ENCODE results near the gene SLC2A6. TPM values are rescaled to one million over a fixed set of nuclear protein-coding genes. Genes with fewer than 3 reads are reported as not detected.

Gene SLC2A6
- total RNA-seq, 1 donor from 2014 or later: 0.52 TPM

DNA sequence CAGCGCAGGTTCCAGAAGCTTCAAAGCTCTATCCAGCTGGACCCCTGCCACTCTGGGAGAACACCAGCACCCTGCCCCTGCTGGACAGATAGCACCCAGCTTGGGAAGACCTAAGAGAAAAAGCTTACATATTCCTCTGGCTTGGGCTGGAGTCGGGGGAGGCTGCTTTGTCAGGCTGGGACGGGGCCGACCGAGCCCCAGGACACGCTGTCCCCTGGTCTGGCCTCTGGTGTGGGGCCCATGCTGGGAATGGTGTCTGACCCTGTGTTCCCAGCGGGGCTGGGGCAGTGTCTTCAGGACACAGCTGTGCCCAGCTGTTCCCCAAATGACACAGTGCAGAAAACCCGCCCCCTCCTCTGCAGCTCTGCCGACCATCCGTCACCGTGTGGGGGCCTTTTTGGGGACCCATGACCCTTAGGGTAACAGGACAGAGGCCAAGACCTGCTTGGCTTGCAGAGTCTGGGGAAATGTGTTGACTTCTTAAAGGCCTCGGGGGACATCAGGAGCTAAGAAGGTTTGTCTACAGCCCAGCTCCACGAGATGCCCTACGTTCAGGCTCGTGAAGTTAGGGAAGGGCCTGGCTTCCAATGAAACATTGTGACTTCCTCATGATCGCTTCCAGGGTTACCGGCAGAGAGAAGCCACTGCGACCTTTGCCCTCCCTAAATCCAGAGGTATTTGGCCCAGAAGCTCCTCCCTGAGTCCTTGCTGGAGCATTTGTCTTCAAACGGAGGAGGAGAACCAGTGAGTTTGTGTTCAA is 20.4 kb upstream of the SLC2A6 start:
- Histone ChIP-seq H3K36me3 (ENCODE audit: control insufficient read depth in 3 of 3, insufficient read depth in 3 of 3, low read length in 3 of 3) (no peaks in the 10 kb centered on the region), H3K27ac (ENCODE audit: low read depth, low read length) (no peak overlapping the region), H3K9me3 (ENCODE audit: control insufficient read depth in 3 of 3, low read length in 3 of 3) (peaks cover 5 to 10% (median 7%) of the 10 kb centered on the region in 3 donors), H3K9ac (ENCODE audit: low read depth in 1 of 3, low read length in 3 of 3) (no peak overlapping the region), H3K4me3 (ENCODE audit: low read length in 3 of 3) (no peak overlapping the region), H3K4me1 (ENCODE audit: control insufficient read depth in 3 of 3, insufficient read depth in 3 of 3, low read length in 3 of 3) (peaks cover 0 to 10% (median 8%) of the 10 kb centered on the region in 3 donors), H3K27me3 (ENCODE audit: control insufficient read depth in 3 of 3, insufficient read depth in 3 of 3, low read length in 3 of 3) (peaks cover 20 to 42% (median 24%) of the 10 kb centered on the region in 3 donors)

DNA sequence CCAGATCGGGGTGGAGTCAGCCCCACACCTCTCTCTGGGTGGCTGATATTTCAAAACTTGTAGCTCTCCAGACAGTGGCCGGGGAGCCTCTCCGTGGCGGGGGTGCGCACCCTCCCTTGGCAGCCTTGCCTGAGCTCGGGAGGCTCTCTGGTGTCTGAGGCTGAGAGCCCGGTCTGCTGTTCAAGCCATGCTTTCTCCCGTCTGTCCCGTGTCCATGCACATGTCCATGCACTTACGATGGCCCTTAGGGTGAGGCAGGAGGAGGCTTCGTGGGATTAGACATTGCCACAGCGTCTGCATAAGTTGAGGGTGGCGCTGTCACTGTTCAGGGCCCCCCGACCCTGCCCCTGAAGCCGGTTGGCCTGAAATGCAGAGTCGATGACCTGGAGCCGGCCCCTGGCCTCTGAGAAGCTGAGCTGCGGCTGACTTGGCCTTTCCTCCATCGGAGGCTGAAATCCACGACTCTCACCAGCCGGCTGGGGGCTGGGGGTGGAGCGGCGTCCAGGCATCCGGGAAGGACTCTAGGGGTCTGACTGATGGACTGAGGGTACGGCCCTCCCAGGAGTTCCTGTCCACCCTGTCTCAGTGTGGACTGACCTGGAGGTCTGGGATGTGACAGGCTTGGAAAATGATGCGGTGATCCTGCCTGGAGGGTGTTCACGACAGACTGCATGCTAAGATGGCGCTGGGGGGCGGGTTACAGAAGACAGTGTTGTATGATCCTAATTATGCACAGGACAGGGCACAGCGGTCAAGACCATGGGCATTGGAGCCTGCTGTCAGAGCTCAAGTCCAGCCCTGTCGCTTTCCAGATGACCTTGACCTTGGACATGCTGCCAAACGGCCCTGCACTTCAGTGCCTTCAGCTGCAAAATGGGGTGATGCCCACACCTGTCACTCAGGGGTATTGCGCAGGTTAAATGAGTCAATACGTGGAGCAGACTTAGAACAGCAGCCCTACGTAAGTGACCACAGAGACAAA is 18.3 kb upstream of the SLC2A6 start:
- no peaks in the 10 kb centered on the region for H3K36me3 ChIP-seq (ENCODE audit: control insufficient read depth in 3 of 3, insufficient read depth in 3 of 3, low read length in 3 of 3)
- peaks cover 8 to 27% (median 23%) of the 10 kb centered on the region in 3 donors for H3K4me1 ChIP-seq (ENCODE audit: control insufficient read depth in 3 of 3, insufficient read depth in 3 of 3, low read length in 3 of 3)
- H3K9ac ChIP-seq (ENCODE audit: low read depth in 1 of 3, low read length in 3 of 3): no peak overlapping the region
- H3K27ac ChIP-seq (ENCODE audit: low read depth, low read length): no peak overlapping the region
- no peak overlapping the region for H3K4me3 ChIP-seq (ENCODE audit: low read length in 3 of 3)
- H3K27me3 ChIP-seq (ENCODE audit: control insufficient read depth in 3 of 3, insufficient read depth in 3 of 3, low read length in 3 of 3): peaks cover 19 to 42% (median 24%) of the 10 kb centered on the region in 3 donors
- H3K9me3 ChIP-seq (ENCODE audit: control insufficient read depth in 3 of 3, low read length in 3 of 3): peaks cover 5 to 7% (median 6%) of the 10 kb centered on the region in 3 donors

DNA sequence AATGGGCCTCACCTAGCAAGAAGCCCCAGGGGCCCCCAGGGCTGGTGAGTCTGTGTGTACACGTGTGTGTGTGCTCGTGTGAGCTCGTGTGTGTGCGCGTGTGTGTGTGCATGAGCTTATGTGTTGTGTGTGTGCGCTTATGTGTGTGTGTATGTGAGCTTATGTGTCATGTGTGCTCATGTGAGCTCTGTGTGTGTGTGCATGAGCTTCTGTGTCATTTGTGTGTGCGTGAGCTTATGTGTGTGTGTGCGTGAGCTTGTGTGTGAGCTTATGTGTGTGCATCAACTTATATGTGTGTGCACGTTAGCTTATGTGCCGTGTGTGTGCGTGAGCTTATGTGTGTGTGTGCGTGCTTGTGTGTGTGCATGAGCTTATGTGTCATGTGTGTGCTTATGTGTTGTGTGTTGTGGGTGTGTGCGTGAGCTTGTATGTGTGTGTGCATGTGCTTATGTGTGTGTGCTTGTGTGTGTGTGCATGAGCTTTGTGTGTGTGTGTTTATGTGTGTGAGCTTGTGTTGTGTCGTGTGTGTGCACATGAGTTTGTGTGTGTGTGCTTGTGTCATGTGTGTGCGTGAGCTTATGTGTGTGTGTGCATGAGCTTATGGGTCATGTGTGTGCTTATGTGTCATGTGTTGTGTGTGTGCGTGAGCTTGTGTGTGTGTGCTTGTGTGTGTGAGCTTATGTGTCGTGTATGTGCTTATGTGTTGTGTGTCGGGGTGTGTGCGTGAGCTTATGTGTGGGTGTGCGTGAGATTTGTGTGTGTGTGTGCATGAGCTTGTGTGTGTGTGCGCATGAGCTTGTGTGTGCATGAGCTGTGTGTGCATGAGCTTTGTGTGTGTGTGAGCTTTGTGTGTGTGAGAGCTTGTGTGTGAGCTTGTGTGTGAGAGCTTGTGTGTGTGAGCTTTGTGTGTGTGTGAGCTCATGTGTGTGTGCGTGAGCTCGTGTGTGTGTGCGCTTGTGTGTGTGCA is 16.7 kb upstream of the SLC2A6 start:
- H3K9me3 ChIP-seq (ENCODE audit: control insufficient read depth in 3 of 3, low read length in 3 of 3): no peaks in the 10 kb centered on the region
- no peak overlapping the region for H3K4me3 ChIP-seq (ENCODE audit: low read length in 3 of 3)
- H3K36me3 ChIP-seq (ENCODE audit: control insufficient read depth in 3 of 3, insufficient read depth in 3 of 3, low read length in 3 of 3): no peaks in the 10 kb centered on the region
- peaks cover 17 to 39% (median 33%) of the 10 kb centered on the region in 3 donors for H3K4me1 ChIP-seq (ENCODE audit: control insufficient read depth in 3 of 3, insufficient read depth in 3 of 3, low read length in 3 of 3)
- H3K9ac ChIP-seq (ENCODE audit: low read depth in 1 of 3, low read length in 3 of 3): no peak overlapping the region
- H3K27ac ChIP-seq (ENCODE audit: low read depth, low read length): no peak overlapping the region
- H3K27me3 ChIP-seq (ENCODE audit: control insufficient read depth in 3 of 3, insufficient read depth in 3 of 3, low read length in 3 of 3): peaks cover 19 to 42% (median 24%) of the 10 kb centered on the region in 3 donors

DNA sequence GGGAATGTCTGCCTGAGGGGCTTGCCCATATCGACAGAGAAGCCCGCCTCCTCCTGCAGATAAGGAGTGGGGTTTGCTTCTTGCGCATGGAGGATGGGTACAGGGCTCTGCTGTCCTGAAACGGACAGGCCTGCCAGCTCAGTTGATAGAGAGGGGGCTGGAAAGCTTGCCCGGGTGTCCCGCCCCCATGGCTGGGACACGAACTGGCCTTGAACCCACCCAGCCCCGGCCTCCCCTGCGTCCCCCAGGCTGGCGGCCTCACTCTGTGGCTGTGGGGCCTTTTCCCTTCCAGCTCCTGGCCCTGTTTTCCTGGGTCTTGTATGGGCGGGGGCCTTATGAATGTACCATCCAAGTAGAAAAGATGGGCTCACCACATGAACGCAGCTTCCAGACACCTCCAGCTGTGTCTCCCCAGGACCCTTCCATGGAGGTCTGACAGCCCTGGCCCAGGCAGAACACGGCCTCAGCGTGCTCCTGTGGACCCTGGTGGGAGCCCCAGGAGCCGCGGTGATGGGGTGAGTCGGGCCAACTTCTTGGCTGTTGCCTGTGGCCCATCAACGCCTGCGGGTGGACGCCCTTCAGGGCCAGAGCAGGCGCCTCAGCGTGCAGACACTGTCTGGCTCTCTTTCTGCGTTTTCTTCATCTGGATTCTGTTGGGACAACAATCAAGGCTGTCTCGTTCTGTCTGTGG is 15.9 kb upstream of the SLC2A6 start:
- H3K36me3 ChIP-seq (ENCODE audit: control insufficient read depth in 3 of 3, insufficient read depth in 3 of 3, low read length in 3 of 3): no peaks in the 10 kb centered on the region
- H3K9me3 ChIP-seq (ENCODE audit: control insufficient read depth in 3 of 3, low read length in 3 of 3): no peaks in the 10 kb centered on the region
- peaks cover 16 to 44% (median 26%) of the 10 kb centered on the region in 3 donors for H3K27me3 ChIP-seq (ENCODE audit: control insufficient read depth in 3 of 3, insufficient read depth in 3 of 3, low read length in 3 of 3)
- H3K4me1 ChIP-seq (ENCODE audit: control insufficient read depth in 3 of 3, insufficient read depth in 3 of 3, low read length in 3 of 3): peaks cover 17 to 39% (median 33%) of the 10 kb centered on the region in 3 donors
- no peak overlapping the region for H3K4me3 ChIP-seq (ENCODE audit: low read length in 3 of 3)
- H3K27ac ChIP-seq (ENCODE audit: low read depth, low read length): no peak overlapping the region
- H3K9ac ChIP-seq (ENCODE audit: low read depth in 1 of 3, low read length in 3 of 3): no peak overlapping the region

DNA sequence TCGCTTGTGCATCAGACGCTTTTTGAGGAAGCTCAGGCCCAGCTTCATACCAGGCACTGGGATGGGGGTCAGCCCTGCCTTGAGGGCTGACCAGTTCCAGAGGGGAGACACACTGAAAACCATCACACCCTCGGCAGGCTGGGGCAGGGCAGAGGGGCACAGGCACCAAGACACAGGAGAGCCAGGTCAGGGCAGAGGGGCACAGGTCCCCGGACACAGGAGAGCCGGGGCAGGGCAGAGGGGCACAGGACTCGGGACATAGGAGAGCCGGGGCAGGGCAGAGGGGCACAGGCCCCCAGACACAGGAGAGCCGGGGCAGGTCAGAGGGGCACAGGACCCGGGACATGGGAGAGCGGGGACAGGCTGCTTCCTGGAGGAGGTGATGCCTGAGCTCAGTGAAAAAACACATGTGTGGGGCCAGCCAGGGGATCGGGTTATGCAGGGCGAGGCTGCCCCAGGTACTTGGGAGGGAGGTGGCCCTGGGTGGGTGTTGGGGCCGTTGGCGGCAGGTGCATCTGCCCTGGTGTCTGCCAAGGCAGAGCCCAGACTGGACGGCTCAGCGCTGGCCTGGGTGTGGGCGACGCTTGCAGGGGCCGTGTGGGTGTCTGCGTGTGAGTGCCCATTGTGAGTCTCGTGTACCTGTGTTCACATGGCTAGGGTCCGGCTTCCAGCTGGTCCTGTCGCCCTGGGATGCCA is 15.1 kb upstream of the SLC2A6 start:
- peaks cover 12 to 40% (median 22%) of the 10 kb centered on the region in 3 donors for H3K27me3 ChIP-seq (ENCODE audit: control insufficient read depth in 3 of 3, insufficient read depth in 3 of 3, low read length in 3 of 3)
- no peak overlapping the region for H3K4me3 ChIP-seq (ENCODE audit: low read length in 3 of 3)
- H3K36me3 ChIP-seq (ENCODE audit: control insufficient read depth in 3 of 3, insufficient read depth in 3 of 3, low read length in 3 of 3): no peaks in the 10 kb centered on the region
- no peak overlapping the region for H3K9ac ChIP-seq (ENCODE audit: low read depth in 1 of 3, low read length in 3 of 3)
- H3K27ac ChIP-seq (ENCODE audit: low read depth, low read length): no peak overlapping the region
- peaks cover 17 to 37% (median 33%) of the 10 kb centered on the region in 3 donors for H3K4me1 ChIP-seq (ENCODE audit: control insufficient read depth in 3 of 3, insufficient read depth in 3 of 3, low read length in 3 of 3)
- no peaks in the 10 kb centered on the region for H3K9me3 ChIP-seq (ENCODE audit: control insufficient read depth in 3 of 3, low read length in 3 of 3)

DNA sequence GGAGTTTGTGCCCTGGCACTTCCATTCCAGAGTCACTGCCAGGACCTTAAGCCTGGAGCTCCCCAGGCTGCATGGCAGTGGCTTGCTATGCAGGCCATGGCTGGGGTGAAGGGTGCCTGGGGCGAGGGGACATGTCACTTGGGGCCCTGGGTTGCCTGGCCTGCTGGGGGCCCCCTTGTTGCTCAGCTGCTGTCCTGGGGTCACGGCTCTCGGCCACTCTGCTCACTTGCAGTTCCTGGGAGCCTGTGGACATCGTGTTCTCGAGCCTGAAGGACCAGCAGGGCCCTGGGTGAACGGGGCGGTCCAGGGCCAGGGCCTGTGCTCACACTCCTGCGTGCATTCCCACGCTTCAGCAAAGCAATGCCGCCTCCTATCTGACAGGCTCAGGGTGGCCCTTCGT is 14.5 kb upstream of the SLC2A6 start:
- Histone ChIP-seq H3K36me3 (ENCODE audit: control insufficient read depth in 3 of 3, insufficient read depth in 3 of 3, low read length in 3 of 3) (no peaks in the 10 kb centered on the region), H3K4me1 (ENCODE audit: control insufficient read depth in 3 of 3, insufficient read depth in 3 of 3, low read length in 3 of 3) (peaks cover 17 to 31% (median 28%) of the 10 kb centered on the region in 3 donors), H3K9ac (ENCODE audit: low read depth in 1 of 3, low read length in 3 of 3) (no peak overlapping the region), H3K4me3 (ENCODE audit: low read length in 3 of 3) (no peak overlapping the region), H3K27me3 (ENCODE audit: control insufficient read depth in 3 of 3, insufficient read depth in 3 of 3, low read length in 3 of 3) (peaks cover 12 to 34% (median 18%) of the 10 kb centered on the region in 3 donors), H3K27ac (ENCODE audit: low read depth, low read length) (no peak overlapping the region), H3K9me3 (ENCODE audit: control insufficient read depth in 3 of 3, low read length in 3 of 3) (no peaks in the 10 kb centered on the region)

DNA sequence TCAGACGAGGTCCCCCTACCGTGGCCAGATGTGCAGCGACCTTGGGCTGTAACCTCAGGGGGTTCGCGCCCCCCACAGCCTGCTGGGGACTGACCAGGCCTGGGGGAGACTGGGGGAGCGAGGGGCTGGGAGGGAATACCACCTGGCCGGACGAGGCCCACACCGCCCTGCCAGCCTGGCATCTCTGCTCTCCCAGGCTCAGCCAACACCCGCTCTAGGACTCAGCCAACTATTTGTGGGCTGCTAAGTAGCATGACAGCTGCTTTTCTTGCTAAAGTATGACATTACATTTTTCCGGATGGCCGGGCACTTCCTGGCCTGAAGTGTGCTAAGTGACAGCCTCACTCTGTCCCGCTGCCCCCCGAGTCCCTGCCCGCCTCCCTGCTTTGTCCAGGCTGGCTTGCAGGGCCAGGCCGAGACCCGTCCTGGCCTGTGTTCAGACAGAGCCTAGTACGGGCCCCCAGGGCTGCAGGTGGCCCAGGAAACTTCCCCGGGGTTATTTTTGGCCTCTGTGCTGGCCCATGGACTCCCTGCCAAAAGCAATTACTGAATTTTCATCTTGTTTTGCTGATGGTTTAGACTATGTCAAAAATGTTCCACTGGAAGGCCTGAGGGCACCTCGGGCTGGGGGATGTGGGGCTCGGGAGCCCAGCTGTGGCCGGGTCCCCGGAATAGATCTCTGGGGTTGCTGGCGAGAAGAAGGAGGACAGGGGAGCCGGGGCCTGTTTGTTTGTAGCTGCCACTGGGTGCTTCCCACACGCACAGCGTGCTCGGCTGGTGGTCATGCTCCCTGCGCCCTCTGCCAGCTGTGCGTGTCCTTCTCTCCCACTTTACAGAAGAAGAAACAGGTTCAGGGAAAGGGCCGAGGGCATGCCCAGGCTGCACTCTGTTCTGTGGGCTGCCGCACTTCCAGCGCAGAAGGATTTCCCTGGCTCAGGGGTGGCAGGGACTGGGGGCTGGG is 13.4 kb upstream of the SLC2A6 start:
- peaks cover 6 to 26% (median 10%) of the 10 kb centered on the region in 3 donors for H3K27me3 ChIP-seq (ENCODE audit: control insufficient read depth in 3 of 3, insufficient read depth in 3 of 3, low read length in 3 of 3)
- H3K36me3 ChIP-seq (ENCODE audit: control insufficient read depth in 3 of 3, insufficient read depth in 3 of 3, low read length in 3 of 3): no peaks in the 10 kb centered on the region
- peak overlapping the region in 2 of 3 donors; percentile 61 to 76 for H3K9ac ChIP-seq (ENCODE audit: low read depth in 1 of 3, low read length in 3 of 3)
- H3K9me3 ChIP-seq (ENCODE audit: control insufficient read depth in 3 of 3, low read length in 3 of 3): no peaks in the 10 kb centered on the region
- peak overlapping the region; percentile 79 for H3K27ac ChIP-seq (ENCODE audit: low read depth, low read length)
- H3K4me1 ChIP-seq (ENCODE audit: control insufficient read depth in 3 of 3, insufficient read depth in 3 of 3, low read length in 3 of 3): peaks cover 17 to 29% (median 26%) of the 10 kb centered on the region in 3 donors
- peak overlapping the region in 2 of 3 donors; percentile 48 to 49 for H3K4me3 ChIP-seq (ENCODE audit: low read length in 3 of 3)

DNA sequence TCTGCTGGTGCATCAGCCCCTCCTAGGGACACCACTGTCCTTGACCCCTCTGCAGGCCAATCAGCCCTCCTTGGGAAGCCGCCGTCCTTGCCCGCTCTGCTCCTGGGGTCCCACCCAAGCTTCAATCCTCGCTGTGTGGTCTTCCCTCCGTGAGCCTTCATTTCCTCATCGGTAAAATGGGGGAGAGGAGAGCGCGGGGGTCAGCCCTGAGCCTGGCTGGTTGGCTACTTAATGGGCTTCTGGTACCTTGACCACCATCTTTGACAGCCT is 12.7 kb upstream of the SLC2A6 start:
- Histone ChIP-seq H3K27me3 (ENCODE audit: control insufficient read depth in 3 of 3, insufficient read depth in 3 of 3, low read length in 3 of 3) (peaks cover 0 to 19% (median 8%) of the 10 kb centered on the region in 3 donors), H3K4me1 (ENCODE audit: control insufficient read depth in 3 of 3, insufficient read depth in 3 of 3, low read length in 3 of 3) (peaks cover 17 to 29% (median 26%) of the 10 kb centered on the region in 3 donors), H3K9ac (ENCODE audit: low read depth in 1 of 3, low read length in 3 of 3) (no peak overlapping the region)

More for the DNA sequence above, 12.7 kb upstream of the SLC2A6 start:
- Histone ChIP-seq H3K9me3 (ENCODE audit: control insufficient read depth in 3 of 3, low read length in 3 of 3) (no peaks in the 10 kb centered on the region), H3K27ac (ENCODE audit: low read depth, low read length) (peak overlapping the region; percentile 79), H3K36me3 (ENCODE audit: control insufficient read depth in 3 of 3, insufficient read depth in 3 of 3, low read length in 3 of 3) (no peaks in the 10 kb centered on the region), H3K4me3 (ENCODE audit: low read length in 3 of 3) (no peak overlapping the region)
